ENCODE results near the gene HDAC4.

DNA sequence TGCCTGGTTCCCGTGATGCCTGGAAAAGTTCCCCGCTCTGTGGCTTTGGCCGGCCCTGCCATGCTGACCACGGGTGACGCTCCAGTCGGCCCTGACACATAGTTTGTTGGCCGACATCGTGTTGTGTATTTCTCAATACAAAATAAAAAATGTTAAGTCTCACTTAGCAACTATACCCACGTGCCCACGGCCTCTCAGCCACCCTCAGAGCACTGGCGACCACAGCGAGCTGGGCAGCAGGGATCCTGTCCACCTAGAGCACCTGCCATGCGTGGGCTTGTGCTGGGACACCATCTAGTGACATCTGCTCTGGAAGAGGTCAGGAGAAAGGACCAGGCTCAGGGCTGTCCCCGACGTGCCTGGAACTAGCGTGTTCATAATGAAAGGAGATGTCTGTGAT lies 261.7 kb downstream of the HDAC4 start:
- TF ChIP-seq EP300 (IDR thresholded peaks at IDR 0.05) (no peak), POLR2A (IDR thresholded peaks at IDR 0.05) (no peak), CTCF (IDR thresholded peaks at IDR 0.05) (no peak), POLR2AphosphoS5 (IDR thresholded peaks at IDR 0.05) (no peak)
